Suppressor macrophage treated with lipopolysaccharide for 4 hours (primary cell): ENCODE measurements around the gene ZBTB4.

Source experiments
- DNase-seq: peaks from one replicate; pipeline ENCODE4 v3.0.0-alpha.2; 2020

ZBTB4 gene

GRCh38 chr17:7479213-7480088, at the start of gene ZBTB4:
Gene ZBTB4, minus strand, starts transcription at chr17:7479631. Its CDS starts 12,830 bp downstream, at chr17:7466801.
- DNase-seq = peak; percentile 35

- no peak for DNase-seq
Observed at GRCh38 chr17:7528842-7529241, 49.4 kb upstream of the ZBTB4 start.

GRCh38 chr17:7523033-7523432, 43.6 kb upstream of the ZBTB4 start:
- DNase-seq = peak; percentile 57

GRCh38 chr17:7515911-7516610, 36.6 kb upstream of the ZBTB4 start:
- peak; percentile 73 for DNase-seq

GRCh38 chr17:7513850-7514419, 34.5 kb upstream of the ZBTB4 start:
- DNase-seq = no peak

GRCh38 chr17:7512824-7513540, 33.6 kb upstream of the ZBTB4 start:
- no peak for DNase-seq

GRCh38 chr17:7512105-7512504, 32.7 kb upstream of the ZBTB4 start:
- DNase-seq = no peak

GRCh38 chr17:7511108-7511507, 31.7 kb upstream of the ZBTB4 start:
- DNase-seq = no peak

- DNase-seq = no peak
Observed at GRCh38 chr17:7509937-7510336, 30.5 kb upstream of the ZBTB4 start.

- no peak for DNase-seq
Observed at GRCh38 chr17:7508846-7509245, 29.4 kb upstream of the ZBTB4 start.

GRCh38 chr17:7508145-7508544, 28.7 kb upstream of the ZBTB4 start:
- DNase-seq = no peak

- DNase-seq = no peak
Observed at GRCh38 chr17:7503521-7503920, 24.1 kb upstream of the ZBTB4 start.

- DNase-seq = no peak
Observed at GRCh38 chr17:7502987-7503386, 23.6 kb upstream of the ZBTB4 start.

- no peak for DNase-seq
Observed at GRCh38 chr17:7502171-7502847, 22.9 kb upstream of the ZBTB4 start.

- no peak for DNase-seq
Observed at GRCh38 chr17:7501729-7502128, 22.3 kb upstream of the ZBTB4 start.

- DNase-seq = no peak
Observed at GRCh38 chr17:7499161-7499560, 19.7 kb upstream of the ZBTB4 start.

- no peak for DNase-seq
Observed at GRCh38 chr17:7497636-7498035, 18.2 kb upstream of the ZBTB4 start.

- DNase-seq = no peak
Observed at GRCh38 chr17:7497228-7497627, 17.8 kb upstream of the ZBTB4 start.

GRCh38 chr17:7496470-7497183, 17.2 kb upstream of the ZBTB4 start:
- no peak for DNase-seq

- no peak for DNase-seq
Observed at GRCh38 chr17:7495906-7496434, 16.5 kb upstream of the ZBTB4 start.

GRCh38 chr17:7493941-7494340, 14.5 kb upstream of the ZBTB4 start:
- DNase-seq = no peak

- DNase-seq = no peak
Observed at GRCh38 chr17:7491583-7491982, 12.2 kb upstream of the ZBTB4 start.
